ENCODE results near the gene DMRTC2. TPM values are rescaled to one million over a fixed set of nuclear protein-coding genes. Genes with fewer than 3 reads are reported as not detected.

DMRTC2 gene
- polyA plus RNA-seq, 1 of the 3 experiments (the other 2 are of a cell fraction) = not detected

GRCh38 chr19:41859618-41860418 lies 15.0 kb downstream of the DMRTC2 start, which contains the start of gene RPS19 (continued):
- TF ChIP-seq GABPA (IDR thresholded peaks at IDR 0.05; ENCODE audit: low read depth) (peak; percentile 95), SIN3A (IDR thresholded peaks at IDR 0.05; ENCODE audit: borderline replicate concordance, low read depth, low read length) (peak; percentile 99), MAX (IDR thresholded peaks at IDR 0.05; ENCODE audit: low read depth) (peak; percentile 87), EP300 (IDR thresholded peaks at IDR 0.05; ENCODE audit: borderline replicate concordance in 1 of 2, low read depth in 1 of 2, low read length in 1 of 2) (no peak), RCOR1 (IDR thresholded peaks at IDR 0.05; ENCODE audit: low read length) (no peak), TEAD4 (IDR thresholded peaks at IDR 0.05; ENCODE audit: borderline replicate concordance, insufficient read depth) (no peak), YY1 (IDR thresholded peaks at IDR 0.05; ENCODE audit: low read depth) (no peak; the same call in 1 of the 2 replicates), ELF1 (IDR thresholded peaks at IDR 0.05) (peak; percentile 100), USF2 (IDR thresholded peaks at IDR 0.05; ENCODE audit: borderline replicate concordance, low read depth, low read length) (no peak), ZBTB33 (IDR thresholded peaks at IDR 0.05; ENCODE audit: borderline replicate concordance, low read depth) (peak; percentile 97), MEF2A (IDR thresholded peaks at IDR 0.05; ENCODE audit: borderline replicate concordance, low read depth) (no peak), FOXJ3 (CRISPR knock-in tag; IDR thresholded peaks at IDR 0.05) (no peak), FOXM1 (IDR thresholded peaks at IDR 0.05; ENCODE audit: low read depth) (no peak), EZH2phosphoT487 (IDR thresholded peaks at IDR 0.05; ENCODE audit: borderline replicate concordance, low read depth) (no peak), JUND (IDR thresholded peaks at IDR 0.05) (no peak), POLR2AphosphoS5 (IDR thresholded peaks at IDR 0.05; ENCODE audit: low read depth, low read length) (peak; percentile 96), TCF12 (IDR thresholded peaks at IDR 0.05) (peak; percentile 40; the same call in 1 of the 2 replicates), NFIC (IDR thresholded peaks at IDR 0.05; ENCODE audit: borderline replicate concordance) (no peak), TAF1 (IDR thresholded peaks at IDR 0.05; ENCODE audit: borderline replicate concordance, low read depth, low read length) (peak; percentile 98), MXI1 (IDR thresholded peaks at IDR 0.05; ENCODE audit: low read depth, low read length) (peak; percentile 74), RFX5 (IDR thresholded peaks at IDR 0.05; ENCODE audit: low read length) (no peak), NRF1 (IDR thresholded peaks at IDR 0.05; ENCODE audit: low read depth, low read length) (no peak)
- TF ChIP-seq, protein P1, sequence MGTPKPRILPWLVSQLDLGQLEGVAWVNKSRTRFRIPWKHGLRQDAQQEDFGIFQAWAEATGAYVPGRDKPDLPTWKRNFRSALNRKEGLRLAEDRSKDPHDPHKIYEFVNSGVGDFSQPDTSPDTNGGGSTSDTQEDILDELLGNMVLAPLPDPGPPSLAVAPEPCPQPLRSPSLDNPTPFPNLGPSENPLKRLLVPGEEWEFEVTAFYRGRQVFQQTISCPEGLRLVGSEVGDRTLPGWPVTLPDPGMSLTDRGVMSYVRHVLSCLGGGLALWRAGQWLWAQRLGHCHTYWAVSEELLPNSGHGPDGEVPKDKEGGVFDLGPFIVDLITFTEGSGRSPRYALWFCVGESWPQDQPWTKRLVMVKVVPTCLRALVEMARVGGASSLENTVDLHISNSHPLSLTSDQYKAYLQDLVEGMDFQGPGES (IDR thresholded peaks at IDR 0.05; ENCODE audit: low read depth, low read length) = no peak
- TF ChIP-seq, protein P2, sequence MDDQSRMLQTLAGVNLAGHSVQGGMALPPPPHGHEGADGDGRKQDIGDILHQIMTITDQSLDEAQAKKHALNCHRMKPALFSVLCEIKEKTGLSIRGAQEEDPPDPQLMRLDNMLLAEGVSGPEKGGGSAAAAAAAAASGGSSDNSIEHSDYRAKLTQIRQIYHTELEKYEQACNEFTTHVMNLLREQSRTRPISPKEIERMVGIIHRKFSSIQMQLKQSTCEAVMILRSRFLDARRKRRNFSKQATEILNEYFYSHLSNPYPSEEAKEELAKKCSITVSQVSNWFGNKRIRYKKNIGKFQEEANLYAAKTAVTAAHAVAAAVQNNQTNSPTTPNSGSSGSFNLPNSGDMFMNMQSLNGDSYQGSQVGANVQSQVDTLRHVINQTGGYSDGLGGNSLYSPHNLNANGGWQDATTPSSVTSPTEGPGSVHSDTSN (IDR thresholded peaks at IDR 0.05) = 0 out of 2 replicates have a peak, but pooled peaks have one; percentile 19

All from SK-N-SH (cell line).